Epidermal melanocyte (primary cell): ENCODE data around the gene RAB40B.
"Not testable (repeated sequence)": the region's sequence is repeated elsewhere in the genome, so short reads cannot be mapped to it uniquely, and the experiment has no call there.

Experiments
- DNase-seq: peaks from one replicate; pipeline ENCODE4 v3.0.0; 2011; ENCODE audit warnings: low spot score; ENCODE audit not compliant: insufficient read length

RAB40B gene

DNA sequence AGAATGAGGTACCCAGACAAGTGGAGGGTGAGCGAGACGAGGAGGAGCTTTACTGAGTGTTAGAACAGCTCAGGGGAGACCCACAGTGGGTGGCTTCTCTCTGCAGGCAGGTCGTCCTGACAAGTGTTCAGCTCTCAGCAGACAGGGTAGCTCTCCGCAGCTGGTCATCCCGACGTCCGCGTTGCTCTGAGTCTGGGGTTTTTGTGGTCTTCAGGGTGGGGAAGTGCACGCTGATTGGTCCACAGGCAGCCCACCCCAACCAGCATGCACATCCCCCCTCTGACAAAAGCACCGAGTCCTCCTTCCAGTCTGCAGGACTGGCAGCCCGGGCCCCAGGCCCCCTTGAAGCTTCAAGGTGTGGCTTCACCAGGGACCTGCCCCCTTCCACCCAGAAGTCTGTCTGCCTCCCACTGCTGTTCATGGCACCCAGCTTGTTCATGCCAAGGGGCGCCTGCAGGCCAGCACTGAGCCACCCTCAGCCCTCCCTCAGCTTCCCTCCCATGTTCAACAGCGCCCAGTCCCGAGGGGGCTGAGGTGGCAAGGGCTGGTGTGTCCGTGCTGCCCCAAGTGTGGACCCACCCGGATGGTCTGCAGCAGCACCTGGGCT is 30.4 kb downstream of the RAB40B start:
- no peak for DNase-seq

DNA sequence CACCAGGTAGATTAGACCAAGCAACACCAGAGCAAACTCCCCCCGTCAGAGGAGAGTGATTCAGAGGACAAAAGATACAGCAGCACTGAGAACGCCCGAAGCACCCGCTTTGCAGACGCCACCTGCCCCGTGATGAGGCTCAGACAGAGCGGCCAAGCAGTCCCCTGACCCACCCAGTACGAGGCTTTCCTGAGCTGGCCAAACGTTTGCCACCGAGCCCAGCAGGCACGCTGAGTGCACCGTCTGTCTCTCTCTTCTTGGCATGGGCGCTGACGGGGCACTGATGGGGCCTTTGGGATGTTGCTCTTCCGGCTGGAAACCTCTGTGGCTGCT is 30.9 kb downstream of the RAB40B start:
- no peak for DNase-seq

DNA sequence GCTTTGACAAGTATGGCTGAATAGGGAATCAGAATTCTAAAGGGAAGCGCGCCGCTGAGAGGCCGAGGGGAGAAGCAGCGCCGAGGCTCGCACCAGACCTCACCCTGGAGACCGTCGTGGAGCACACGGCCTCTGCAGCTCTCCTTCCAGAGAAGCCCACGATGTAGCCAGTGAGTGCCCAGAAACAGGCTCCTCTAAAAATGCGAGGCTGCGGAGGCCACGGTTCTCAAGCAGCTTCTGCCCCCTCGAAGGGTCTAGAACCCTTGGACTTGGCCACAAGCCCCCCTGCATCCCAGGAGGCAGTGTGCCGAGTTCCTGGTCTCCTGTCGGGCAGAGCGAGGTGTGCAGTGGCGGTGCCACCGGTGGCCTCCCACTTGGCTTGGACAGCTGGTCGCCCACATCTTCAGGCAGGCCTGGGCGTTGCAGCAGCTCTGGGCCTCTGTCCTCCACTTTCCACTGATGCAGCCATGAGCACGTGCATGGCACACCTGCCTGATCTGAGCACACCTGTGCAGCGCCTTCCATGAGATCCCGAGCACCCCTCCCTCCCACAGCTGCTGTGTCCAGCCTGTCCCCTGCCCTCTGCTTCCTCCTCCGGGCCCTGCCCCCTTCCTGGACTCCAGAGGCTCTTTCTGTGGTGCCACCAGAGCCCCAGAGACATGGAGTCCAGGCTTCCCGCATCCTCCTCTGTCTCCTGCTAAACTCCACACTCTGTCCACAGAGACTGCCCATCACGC is 31.4 kb downstream of the RAB40B start:
- DNase-seq: no peak

DNA sequence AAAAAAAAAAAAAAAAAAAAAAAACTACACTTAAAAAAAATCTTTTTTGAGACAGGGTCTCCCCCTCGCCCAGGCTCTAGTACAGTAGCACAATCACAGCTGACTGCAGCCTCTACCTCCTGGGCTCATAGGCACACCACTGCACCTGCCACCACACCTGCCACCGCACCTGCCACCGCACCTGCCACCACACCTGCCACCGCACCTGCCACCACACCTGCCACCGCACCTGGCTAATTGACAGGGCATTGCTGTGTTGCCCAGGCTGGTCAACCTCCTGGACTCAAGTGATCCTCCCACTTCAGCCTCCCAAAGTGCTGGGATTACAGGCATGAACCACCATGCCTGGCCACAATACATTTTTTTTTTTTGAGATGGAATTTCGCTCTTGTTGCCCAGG is 32.6 kb downstream of the RAB40B start:
- DNase-seq: no peak

DNA sequence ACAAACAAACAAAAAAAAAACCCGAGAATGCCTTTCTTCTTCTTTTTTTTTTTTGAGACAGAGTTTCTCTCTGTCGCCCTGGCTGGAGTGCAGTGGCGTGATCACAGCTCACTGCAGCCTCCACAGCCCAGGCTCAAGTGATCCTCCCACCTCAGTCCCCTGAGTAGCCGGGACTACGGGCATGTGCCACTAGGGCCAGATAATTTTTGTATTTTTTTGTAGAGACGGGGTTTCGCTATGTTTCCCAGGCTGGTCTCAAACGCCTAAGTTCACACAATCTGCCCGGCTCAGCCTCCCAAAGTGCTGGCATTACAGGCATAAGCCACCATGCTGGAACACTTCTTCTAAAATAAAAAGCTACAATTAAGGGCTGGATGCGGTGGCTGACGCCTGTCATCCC is 33.3 kb downstream of the RAB40B start:
- no peak for DNase-seq

DNA sequence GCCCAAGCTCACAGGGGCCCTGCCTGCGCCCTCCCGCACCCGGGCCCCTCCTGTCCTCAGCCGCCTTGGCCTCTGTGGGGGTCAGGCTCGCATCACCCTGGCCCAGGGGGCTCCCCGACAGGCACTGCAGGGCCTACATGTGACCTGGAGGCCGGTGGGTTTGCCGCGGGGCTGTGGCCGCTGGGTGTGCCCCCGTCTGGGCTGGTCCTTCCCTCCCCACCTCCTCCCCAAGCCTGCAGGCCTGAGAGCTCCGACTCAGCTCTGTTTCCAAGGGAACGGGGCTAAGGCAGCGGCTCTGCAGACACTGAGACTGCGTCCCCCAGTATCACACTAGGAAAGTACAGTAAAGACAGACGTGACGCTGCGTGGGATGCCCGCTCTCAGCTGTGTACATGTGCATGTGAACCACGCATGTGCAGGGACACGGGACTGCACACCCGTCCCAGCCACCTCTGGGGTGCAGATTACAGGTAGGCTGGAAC is 33.8 kb downstream of the RAB40B start:
- DNase-seq: no peak

DNA sequence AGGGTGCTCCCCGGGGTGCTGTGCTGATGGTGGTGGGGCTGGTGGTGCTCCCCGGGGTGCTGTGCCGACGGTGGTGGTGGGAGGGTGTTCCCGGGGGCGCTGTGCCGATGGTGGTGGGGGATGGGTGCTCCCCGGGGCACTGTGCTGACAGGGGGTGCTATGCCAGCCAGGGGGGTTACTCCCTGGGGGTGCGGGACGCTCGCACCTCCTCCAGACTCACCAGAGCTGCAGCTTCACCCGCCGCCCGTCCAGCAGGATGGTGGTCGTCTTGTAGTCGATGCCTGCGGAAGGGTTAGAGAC is 34.3 kb downstream of the RAB40B start:
- DNase-seq: no peak

DNA sequence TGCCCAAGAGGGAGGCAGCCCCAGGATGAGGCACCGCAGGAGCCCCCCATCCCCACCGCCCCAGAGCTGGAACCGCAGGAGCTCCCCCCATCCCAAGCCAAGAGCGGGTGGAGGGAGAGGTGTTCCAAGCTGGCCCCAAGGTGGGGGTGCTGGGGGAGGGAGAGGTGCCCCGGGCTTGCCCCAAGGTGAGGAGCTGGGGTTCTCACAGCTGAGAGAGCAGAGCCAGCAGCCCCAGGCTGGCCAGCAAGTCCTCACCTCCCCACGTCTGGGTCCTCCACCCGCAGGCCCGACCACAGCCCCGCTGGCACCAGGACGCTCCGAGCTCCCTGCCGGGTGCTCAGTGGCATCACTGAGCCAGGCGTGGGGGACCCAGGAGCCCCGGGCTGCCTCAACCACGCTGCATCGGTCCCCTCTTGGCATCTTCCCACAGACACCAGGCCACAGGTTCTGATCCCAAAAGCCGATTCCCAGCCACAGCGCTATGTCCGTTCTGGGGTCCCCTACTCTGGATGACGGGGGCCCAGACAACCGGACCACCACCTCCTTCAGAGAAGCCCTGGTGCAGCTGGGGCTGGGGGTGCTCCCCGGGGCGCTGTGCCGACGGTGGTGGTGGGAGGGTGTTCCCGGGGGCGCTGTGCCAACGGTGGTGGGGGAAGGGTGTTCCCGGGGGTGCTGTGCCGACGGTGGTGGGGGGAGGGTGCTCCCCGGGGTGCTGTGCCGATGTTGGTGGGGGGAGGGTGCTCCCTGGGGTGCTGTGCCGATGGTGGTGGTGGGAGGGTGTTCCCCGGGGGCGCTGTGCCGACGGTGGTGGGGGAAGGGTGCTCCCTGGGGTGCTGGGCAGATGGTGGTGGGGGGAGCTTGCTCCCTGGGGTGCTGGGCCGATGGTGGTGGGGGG is 34.9 kb downstream of the RAB40B start:
- no peak for DNase-seq

DNA sequence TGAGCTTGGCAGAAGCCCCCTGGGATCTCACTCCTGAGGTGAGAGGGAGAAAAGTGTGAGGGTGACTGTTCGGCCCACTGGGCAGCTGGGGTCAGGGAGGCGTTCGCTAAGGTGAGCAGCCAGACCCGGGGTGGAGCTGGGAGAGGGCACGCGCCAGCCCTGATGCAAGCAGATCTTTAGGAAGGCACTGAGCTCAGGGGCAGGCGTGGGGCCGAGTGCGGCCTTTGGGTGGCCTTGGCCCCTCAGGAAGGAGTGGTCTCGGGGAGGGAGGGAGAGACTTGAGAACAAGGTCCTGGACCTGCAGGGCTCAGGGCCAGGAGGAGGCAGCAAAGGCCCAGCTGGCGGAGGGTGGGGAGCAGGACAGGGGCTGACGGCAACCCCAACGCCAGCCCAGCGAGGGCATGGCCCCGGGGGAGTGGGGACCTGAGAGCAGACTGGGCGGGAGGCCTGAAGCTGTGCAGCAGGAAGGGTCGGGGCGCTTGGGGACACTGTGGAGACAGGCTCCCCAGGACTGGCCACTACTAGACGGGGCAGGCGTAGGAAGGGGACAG is 35.7 kb downstream of the RAB40B start:
- DNase-seq: no peak

DNA sequence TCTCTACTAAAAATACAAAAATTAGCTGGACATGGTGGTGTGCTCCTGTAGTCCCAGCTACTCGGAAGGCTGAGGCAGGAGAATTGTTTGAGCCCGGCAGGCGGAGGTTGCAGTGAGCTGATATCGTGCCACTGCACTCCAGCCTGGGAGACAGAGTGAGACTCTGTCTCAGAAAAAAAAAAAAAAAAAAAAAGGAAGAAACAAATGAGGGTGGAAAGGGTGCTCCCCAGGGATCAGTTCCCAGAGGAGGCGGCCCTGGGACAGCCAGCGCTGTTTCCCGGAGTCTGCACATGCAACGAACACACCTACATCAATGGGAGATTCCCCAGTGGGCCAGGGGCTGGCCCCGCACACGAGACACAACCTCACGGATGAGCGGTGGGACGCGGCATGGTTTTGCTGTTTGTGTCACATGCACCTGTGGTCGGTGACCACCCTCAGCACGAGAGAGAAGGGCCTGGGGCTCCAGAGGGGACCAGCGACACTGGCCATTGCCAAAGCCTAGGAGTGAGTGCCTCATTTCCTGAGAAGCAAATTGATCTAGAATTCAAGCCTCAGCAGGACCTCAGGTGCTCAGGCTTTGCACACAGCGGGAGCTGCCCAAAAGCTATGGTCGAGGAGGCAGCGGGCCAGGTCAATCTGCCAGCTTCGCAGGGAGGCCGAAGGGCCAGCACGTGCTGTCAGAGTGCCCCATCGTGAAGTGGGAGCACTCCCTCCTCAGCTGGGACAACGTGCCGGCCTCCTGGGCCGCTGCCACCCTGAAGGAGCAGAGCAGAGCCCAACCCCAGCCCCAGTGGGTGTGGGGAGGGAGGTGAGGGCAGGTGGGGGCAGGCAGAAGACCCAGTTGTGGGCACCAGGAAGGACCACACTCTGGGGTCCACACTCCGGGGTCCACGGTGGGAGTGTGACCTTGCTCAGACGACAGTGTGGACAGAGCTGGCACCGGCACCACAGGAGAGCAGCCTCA is 36.5 kb downstream of the RAB40B start:
- DNase-seq: no peak

DNA sequence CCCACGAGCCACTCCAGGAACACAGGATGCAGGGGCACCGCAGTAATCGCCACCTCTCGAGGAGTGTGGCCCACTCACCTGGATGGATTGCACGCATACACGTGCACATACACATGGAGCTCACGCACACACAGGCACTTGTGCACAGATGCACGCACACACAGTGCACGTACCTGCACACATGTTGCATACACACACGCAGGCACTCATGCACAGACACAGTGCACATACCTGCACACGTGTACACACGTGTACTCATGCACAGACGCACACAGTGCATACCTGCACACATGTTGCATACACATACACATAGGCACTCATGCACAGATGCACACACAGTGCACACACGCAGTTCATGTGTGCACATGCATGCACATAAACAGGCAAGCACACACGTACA is 38.6 kb downstream of the RAB40B start:
- no peak for DNase-seq

DNA sequence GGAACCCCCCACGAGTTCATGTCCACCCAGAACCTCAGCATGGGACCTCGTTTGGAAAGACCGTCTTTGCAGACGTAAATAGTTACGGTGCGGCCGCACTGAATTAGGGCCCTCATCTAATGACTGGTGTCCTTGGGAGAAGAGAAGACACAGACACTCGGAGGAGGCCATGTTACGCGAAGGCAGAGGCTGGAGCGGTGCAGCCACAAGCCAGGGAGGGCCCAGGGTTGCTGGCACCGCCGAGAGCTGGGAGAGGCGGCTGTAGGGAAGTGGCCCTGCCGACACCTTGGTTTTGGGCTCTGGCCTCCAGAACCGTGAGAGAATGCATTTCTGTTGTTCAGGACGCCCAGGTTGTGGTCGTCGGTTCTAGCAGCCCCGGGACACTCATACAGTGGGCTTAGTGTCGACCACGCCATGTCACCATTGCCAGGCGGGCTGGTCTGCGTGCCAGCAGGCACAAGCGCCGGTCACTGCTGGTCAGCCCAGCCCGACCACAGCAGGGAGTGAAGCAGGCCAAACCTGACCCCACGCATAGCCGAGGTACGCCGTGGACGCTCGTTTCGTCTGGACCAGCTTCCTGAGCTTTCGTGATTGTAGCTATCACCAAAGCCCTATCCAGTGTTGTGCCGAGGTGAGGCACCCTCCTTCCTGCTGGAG is 39.6 kb downstream of the RAB40B start:
- DNase-seq: no peak

DNA sequence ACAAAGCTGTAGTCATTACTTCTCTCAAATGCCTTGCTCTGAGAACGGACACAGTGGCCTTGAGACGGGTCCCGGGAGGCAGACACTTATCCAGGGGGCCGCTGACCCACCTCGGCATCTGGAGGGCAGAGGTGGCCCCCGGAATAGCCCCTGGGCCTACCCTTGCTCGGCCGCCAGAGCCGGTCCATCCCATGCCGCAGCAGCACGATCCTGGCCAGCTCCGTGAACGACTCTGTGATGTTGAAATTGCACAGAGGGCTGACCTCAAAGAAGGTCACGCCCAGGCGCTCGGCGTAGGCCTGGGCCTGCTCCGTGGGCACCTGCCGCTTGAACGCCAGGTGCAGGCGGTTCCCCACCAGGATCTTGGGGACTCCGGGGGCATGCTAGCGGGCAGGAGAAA is 40.2 kb downstream of the RAB40B start:
- no peak for DNase-seq

DNA sequence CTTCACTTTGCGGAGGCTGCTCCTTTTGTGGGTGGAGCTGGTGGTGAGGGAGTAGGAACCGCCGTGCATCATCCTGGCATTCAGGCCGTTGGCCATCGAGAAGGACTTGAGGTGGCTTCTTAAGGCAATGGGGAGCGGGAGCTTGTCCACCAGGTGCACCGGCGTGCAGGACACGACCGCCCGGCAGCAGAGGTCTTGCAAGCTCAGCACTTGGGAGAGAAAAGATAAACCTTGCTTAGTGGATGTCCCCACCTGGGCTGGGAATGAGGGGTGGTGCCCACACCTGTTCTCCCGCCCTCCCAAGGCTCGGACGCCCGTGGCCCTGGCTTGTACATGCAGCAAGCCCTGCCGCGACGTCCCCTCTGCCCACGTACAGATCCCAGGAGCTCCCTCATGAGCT is 40.6 kb downstream of the RAB40B start:
- DNase-seq: no peak

DNA sequence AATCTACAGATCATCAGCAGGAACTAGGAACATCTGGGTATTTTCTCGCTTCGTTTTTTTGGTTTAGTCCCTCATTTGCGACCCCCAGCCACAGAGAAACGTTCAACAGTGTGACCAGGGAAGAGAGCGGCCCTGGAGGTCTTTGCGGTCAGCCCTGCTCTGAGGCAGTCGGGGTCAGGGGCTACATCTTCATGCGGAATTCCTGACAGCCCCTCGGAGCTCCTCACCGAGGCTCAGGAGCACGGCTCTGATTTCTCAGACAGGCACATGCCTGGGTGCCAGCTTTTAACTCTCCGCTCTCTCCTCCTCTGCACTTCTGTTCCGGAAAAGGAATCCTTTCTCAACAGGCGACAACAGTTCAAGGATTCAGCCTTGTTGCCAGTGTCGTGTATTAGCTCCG is 42.2 kb downstream of the RAB40B start:
- DNase-seq: no peak

DNA sequence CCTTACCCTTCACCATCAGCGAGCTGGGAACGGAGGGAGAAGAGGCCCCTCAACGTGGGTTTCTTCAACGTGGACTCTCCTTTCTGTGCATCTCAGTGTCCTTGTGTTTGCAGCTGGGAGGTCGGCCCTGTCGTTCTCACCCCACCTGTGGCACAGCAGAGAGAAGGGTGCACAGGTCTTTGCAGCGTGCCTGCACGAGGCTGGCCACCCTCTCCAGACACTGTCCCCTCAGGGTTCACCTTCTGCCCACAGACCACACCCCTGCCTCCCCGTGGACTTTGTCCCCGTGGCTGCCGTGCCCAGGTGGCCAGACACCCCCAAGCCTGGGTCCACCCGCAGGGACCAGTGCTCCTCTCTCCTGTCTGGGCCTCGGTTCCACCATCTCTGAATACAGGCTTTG is 43.0 kb downstream of the RAB40B start:
- DNase-seq: no peak

DNA sequence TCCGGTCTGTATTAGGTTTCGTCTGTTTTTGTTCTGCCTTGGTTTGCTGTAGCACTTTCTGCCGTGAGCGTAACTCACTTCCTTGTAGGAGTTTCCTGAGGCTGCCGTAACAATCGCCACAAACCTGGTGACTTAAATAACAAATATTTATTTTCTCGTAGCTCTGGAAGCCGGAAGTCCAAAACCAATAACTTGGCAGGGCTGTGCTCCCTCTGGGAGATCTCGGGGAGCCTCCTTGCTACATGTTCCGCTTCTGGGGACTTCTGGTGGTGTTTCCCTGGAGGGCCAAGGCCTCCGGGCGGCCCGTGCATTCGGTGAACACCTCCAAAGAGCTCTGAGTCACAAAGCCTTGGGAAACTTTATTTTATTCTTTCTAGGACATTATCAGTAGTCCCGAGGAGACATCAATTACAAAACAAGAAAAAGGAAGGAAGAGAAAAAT is 43.4 kb downstream of the RAB40B start:
- no peak for DNase-seq

DNA sequence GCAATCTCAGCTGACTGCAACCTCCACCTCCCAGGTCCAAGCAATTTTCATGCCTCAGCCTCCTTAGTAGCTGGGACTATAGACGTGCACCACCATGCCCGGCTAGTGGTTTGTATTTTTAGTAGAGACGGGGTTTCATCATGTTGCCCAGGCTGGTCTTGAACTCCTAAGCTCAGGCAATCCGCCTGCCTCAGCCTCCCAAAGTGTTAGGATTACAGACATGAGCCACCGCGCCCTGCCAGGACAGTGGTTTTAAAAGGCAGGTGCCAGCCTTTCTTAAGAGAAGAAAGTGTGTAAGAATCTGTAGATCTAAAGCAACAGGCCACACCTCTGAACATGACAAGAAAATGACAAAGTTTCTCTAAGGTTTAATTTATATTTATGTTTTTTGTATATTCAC is 43.9 kb downstream of the RAB40B start:
- not testable (repeated sequence) for DNase-seq

DNA sequence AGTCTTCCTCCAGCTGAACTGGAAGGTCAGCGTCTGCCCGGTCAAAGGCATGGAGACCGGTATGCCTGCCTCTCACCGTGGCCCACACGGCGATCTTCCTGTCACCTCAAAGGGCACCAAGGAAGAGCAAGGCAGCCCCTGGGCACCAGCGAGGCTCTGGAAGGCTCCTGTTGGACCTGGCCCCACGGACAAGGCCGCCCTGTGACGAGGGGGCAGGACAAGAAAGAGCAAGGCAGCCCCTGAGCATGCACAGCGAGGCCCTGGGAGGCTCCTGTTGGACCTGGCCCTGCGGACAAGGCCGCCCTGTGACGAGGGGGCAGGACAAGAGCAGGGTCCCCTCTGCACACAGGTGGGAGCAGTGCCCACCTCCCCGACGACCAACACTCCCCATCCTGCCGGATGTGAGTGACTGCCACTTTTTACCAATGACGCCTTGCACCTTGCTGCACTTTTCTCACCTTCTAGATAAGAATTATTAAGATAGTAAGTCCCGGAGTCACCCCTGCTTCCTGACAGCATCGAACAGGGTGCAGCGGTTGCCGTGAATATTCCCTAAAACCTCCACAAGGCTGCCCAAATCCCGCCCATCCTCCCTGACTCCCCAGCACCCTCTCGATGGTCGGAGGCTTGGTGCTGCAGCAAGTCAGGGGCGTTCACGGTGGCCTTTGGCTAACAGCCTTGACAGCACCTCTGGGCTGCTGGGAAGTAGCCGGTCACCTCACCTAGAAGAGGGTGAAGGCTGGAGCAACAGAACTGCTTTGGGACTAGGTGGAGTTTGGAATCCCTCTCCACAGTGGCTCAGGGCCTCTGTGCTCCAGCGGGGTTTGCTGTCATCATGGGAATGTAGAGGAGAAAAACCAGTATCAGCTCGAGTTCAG is 44.6 kb downstream of the RAB40B start:
- no peak for DNase-seq

DNA sequence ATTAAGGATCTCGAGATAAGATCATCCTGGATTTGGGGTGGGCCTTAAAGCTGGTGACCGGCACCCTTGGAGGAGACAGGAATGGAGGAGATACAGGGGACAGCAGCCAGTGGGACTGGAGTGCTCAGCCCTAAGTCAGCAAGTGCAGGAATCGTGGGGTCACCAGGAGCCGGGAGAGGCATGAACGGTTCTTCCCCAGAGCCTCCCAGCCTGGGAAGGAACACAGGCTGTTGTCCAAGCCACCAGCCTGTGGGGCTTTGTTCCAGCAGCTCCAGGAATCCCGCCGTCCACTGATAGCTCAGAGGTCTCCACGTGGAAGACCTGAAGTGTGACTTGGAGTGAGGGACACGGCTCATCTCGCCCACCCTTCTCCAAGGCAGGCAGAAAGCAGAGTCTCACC is 47.8 kb downstream of the RAB40B start:
- no peak for DNase-seq
